ELR (cell line): ENCODE data around the gene C16orf74.
A peak's percentile ranks its signal among the peaks of the same experiment; 100 is the strongest.

Source experiments
- DNase-seq: peaks from one replicate; pipeline ENCODE4 v3.0.0-alpha.2; 2015; ENCODE audit warnings: low read depth

Gene C16orf74

GRCh38 chr16:85774136-85774535 is 23.2 kb upstream of the C16orf74 start:
- no peak for DNase-seq

- no peak for DNase-seq
These were observed 22.1 kb upstream of the C16orf74 start for GRCh38 chr16:85773044-85773443.

- no peak for DNase-seq
These were observed 19.8 kb upstream of the C16orf74 start for GRCh38 chr16:85770741-85771140.

- DNase-seq: no peak
These were observed 17.3 kb upstream of the C16orf74 start for GRCh38 chr16:85768199-85768598.

DNA sequence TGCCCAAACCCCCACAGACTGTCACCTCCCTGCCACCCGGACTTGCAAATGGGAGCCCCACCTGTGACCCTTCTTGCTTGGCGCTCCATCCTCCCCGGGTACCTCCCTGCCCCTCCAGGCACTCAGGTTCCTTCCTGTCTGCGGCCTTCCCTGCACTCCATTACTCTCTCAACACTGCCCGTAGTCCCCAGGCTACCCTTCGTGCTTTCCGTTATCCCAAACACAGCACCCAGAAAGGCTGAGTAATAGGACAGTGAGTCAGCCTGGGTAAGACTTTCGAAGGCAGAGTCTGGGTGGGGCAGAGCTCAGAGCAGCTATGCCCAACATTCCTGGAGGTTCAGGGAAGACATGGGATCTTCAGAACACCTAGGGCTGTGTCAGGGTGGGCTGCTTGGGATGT is 16.6 kb upstream of the C16orf74 start:
- DNase-seq: peak; percentile 95

- DNase-seq: no peak
These were observed 14.9 kb upstream of the C16orf74 start for GRCh38 chr16:85765767-85766166.

GRCh38 chr16:85765211-85765610 is 14.3 kb upstream of the C16orf74 start:
- DNase-seq: no peak

DNA sequence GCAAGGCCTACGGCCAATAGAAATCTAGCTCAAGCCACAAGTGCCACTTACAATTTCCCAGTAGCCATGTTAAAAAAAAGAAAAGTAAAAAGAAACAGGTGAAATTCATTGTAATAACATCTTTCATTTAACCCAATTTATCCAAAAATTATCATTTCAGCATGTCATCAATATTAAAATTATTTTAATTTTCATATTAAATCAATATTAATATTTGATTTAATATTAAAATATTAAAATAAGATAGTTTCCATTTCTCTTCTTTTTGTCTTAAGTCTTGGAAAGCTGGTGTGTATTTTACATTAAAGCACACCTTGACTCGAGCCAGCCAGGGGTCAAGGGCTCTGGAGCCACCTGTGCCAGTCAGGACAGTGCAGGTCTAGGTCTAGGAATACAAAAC is 12.7 kb upstream of the C16orf74 start:
- no peak for DNase-seq

DNA sequence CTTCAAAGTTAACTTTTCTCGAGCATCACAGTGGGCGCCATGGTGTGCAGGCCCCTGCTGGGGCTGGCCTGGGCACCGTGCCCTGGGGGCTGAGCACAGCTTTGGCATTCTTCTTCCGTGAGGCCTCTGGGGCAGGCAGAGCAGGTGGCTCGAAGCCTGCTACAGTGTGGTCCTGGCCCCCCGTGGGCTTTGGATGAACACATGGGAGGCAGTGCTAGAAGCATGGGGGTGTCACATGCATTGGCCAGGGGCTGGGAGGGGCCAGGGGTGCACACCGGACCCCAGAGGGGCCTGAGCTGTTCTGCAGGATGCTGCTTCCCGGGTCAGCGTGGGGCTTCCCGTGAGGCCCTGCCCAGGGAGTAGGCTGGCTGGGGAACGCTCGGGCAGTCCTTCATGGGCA is 12.1 kb upstream of the C16orf74 start:
- DNase-seq: no peak

DNA sequence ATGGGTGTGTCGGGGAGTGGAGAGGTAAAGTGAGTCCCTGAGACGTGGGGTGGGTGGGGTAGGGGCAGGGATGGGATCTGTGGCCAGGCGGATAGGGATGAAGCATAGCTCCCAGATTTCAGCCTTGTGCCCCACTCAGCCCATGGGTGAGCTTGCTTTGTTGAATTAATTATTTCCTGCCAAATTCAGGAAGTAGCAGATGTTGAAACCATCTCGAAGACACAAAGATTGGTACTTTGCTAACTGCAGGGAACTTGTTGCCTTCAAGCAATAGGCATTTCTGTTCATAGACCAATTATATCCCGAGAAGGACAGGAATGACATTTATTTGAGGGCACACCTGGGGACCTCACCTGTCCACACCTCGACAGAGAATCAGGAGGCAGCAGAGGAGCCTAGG is 11.0 kb upstream of the C16orf74 start:
- DNase-seq: no peak

DNA sequence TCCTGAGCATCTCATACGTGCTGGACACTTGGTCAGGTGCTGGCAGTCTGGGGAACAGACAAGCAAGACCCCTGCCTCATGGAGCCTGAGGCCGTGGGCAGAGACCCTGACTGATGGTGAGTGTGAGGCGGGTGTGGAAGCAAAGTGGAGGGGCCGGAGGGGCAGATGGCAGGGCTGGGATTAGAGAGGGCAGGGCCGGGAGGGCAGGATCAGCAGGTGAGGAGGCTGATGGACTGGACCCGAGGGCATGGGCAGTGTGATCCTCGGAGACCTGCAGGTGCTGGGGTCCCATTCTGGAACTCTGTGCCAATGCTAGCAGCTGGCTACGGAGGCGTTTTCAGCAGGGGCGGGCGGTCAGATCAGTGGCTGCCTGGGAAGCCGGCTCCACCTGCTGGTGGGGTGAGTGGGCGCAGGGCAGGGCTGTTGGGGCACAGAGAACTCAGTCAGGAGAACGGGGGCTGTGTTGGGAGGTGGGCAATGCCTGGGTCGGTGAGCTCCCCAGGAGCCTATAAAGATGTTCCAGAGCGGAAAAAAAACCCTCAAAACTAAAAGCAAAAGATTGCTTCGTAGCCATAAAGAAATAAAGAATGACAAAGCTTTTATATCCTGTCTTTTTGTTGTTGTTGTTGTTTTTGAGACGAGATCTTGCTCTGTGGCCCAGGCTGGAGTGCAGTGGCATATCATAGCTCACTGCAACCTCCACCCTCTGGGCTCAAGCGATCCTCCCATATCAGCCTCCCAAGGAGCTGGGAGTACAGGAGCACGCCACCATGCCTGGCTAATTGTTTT is 8.9 kb upstream of the C16orf74 start:
- DNase-seq: no peak

DNA sequence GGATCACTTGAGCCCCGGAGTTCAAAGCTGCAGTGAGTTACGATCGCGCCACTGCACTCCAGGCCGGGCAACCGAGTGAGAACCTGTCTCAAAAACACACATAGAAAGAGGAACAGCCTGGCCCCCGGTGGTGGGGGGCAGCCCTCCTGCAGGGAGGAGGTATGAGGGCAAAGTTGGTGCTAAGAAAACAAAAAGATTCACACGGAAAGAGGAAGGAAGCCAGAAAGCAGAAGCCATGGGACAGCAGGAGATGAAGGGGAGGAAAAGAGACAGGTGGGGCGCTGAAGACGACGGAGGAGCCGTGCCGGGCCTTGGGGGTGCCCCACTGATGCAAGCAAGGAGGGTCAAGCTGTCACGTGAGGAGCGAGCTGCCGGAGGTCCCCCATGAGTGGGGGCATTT is 8.2 kb upstream of the C16orf74 start:
- no peak for DNase-seq

DNA sequence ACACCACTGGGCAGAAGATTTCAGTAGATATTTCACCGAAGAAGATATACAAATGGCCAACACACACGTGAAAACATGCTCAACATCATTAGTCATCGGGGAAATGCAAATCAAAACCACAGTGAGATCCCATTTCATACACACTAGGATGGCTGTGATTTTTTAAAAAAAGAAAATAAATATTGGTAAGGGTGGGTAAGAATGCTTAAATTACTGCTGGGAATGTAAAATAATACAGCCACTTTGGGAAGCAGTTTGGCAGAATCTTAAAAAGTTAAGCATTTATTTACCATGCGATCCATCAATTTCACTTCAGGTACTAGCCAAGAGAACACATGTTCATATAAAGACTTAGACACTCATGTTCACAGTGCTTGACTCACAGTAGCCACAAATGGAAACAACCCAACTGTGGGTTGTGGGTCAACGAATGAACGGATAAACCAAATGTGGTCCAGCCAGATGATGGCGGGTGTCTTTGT is 6.5 kb upstream of the C16orf74 start:
- DNase-seq: peak; percentile 83

DNA sequence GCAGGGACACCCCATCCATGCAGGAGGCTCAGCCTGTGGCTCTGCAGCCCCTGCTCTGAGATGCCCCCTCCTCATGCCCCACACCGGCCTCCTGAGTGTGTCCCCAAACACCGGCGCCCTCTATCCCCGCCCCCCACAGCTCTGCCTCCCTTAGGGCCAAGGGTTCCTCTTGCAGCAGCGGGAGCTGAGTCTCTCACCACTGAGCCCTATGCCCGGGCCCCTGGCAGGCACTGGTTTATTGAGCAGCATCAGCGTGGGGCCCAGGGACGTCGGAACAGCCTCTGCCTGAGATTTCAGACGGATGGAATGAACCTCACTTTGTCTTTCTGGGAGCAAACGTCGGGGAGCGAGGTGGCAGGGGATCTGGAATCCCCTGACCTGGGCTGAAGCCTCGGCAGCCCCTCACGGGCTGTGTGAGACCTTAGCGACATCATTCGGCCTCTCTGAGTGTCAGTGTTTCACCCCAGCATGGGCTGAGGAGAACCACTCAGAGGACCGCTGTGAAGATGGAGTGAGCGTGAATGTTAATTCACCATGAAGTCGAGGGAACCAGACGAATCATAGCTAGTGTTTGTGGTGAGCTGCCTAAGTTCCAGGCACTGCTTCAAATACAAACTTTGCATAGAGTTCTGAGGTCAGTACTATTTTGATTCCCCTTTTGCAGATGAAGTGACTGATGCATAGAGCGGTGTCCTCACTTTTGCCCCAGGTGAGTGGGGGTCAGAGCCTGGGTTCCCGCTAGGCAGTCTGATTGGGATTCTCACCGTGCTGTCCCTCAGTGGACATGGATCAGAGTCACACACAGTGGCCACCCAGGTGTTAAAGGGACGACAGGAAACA is 5.3 kb upstream of the C16orf74 start:
- peak; percentile 45 for DNase-seq

DNA sequence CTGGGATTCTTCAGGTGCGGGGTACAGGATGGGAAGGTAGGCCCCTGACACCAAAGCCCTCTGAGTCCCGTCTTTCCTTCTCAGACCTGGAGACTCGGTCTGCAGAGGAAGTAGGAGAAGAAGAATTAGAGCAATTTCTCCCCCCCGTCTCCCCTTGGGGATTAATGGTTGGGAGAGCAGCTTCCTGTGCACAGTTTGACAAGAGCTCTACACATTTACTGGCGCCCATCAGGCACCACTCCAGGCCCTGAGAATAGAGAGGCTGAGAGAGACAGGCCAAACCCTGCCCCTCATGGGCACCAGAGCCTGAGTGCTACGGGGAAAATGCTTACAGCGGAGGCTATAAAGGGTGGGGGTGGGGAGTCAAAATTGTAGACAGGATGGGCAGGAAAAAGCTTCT is 3.5 kb upstream of the C16orf74 start:
- no peak for DNase-seq

DNA sequence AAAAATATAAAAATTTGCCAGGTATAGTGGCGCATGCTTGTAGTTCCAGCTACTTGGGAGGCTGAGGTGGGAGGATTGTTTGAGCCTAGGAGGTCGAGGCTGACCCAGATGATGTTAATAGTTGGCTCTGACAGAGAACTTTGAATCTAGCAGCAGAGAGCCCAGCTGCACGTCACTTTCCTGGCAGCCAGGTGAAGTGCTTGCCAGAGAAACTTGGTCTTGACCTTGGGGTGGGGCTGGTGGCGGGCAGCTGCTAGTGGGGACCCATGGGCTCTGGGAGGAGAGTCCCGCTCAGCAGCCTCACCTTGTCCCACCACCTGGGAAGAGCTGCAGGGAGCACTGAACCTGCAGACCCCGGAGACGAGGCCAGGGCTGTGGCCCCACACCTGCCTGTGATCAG is 3.1 kb upstream of the C16orf74 start:
- DNase-seq: no peak

DNA sequence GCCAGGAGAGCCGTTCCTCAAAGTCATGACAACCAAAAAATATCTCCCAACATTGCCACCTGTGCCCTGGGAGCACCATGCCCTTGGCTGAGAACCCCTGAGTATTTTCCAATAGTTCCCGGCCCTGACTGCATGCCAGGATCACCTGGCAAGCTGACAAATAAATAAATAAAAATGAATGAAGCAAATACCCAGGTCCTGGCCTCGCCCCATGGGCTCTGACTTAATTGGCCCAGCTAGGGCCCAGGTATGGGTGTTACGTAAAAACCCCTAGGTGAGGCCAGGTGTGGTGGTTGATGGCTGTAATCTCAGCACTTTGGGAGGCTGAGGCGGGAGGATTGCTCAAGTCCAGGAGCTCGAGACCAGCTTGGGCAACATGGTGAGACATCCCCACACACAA is 2.7 kb upstream of the C16orf74 start:
- no peak for DNase-seq

- peak; percentile 65 for DNase-seq
These were observed 1.9 kb upstream of the C16orf74 start for GRCh38 chr16:85752511-85753420.

DNA sequence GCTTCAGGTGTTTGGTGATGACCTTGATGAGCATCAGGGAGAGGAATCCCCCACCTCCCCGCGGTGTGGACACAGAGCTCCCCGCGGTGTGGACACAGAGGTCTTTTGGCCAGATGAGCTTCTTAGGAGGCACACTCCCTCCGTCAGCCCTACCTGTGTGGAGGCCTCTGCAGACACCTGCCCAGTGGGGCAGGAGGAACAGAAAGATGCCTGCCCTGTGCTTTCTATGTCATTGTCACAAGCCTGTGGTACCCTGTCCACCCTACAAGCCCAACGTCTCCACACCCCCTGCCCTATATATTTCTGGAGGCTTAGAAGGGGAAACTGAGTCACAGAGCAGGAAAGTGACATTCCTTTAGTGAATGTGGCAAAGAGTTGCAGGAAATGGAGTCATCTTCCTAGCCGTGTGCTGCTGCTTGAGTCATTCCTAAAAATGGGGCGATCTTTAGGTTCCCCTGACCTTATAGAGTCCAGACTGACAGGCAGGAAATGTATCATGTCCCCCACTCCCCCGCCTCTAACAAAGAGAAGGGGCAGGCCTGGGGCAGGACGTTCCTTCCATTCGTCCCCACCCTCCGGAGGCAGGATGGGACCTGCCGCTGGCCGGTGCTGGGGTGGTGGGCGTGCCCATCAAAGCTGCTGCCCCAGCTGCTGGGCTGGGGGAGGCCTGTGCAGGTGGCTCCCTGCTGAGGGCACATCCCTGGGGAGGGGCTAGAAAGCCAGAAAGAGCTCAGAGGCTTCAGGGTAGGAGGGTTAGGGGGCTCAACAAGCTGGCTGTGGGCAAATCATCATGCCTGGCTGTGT is 1.0 kb upstream of the C16orf74 start:
- DNase-seq: peak; percentile 88

DNA sequence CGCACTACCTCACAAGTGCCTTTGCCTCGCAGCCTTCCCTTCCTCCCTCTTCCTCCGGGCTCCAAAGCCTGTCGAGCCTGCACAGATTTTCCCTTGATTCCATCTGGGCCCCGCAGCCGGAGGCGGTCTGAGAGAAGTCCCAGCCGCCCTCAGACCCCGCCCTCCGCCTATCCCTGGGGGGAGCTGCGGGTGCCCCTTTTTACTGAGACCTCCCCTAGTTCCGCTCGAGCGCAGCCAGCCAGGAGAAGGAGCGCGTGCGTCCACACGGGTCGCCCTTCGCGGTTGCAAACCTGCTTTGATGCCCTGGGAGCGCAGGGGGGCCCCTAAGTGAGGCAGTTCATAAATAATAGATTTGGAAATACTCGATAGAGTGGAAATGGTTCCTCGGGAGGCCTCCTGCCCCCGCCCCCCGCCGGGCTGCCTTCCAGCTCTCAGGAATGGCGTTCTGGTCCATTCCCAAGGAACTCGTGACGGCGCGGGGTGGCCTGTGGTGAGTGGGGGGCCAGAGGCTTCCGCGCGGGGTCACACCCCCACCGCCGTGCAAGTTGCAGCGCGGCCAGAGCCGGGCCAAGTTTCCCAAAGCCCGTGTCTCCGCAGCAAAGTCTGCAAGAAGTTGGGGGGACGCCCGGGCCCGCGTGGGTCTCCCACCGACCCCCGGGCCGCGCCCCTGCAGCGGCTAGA is 610 bp downstream of the C16orf74 start:
- peak; percentile 80 for DNase-seq

GRCh38 chr16:85749771-85750145 is 1.1 kb downstream of the C16orf74 start:
- DNase-seq: no peak
